Testis (tissue), 3 donors: ENCODE results near the gene ERBB4. TPM values are rescaled to one million over a fixed set of nuclear protein-coding genes. Genes with fewer than 3 reads are reported as not detected.

Experiments
- DNase-seq: peaks from one replicate; pipeline ENCODE4 v3.0.0-alpha.2; 2019
- H3K27ac ChIP-seq, 2 donors: fragments of 200-600 bp; sonication (generic); one replicate each; pipeline ENCODE4 v1.5.1; 2019
- H3K27me3 ChIP-seq: fragments of 200-600 bp; sonication (generic); one replicate; pipeline ENCODE4 v1.5.1; 2019
- H3K36me3 ChIP-seq: fragments of 200-600 bp; sonication (generic); one replicate; pipeline ENCODE4 v1.5.1; 2017; ENCODE audit warnings: low read depth; ENCODE audit errors: missing control alignments
- H3K4me1 ChIP-seq: fragments of 200-600 bp; sonication (generic); one replicate; pipeline ENCODE4 v1.5.1; 2019
- H3K4me3 ChIP-seq, 2 donors: fragments of 200-600 bp; sonication (generic); one replicate each; pipeline ENCODE4 v1.5.1; 2017 to 2019
- H3K9me3 ChIP-seq: fragments of 200-600 bp; sonication (generic); one replicate; pipeline ENCODE4 v1.5.1; 2017
- CTCF ChIP-seq, 3 experiments: fragments of 450-650 bp in 2 of 3; fragments of 200-600 bp in 1 of 3; sonication (generic) in 1 of 3; IDR thresholded peaks; one replicate each; pipeline ENCODE4 v1.5.1; 2016 to 2019; ENCODE audit warnings: antibody characterized with exemption in 3 of 3, mild to moderate bottlenecking in 2 of 3, moderate library complexity in 1 of 3
- POLR2A ChIP-seq: fragments of 450-650 bp; IDR thresholded peaks from one replicate; pipeline ENCODE4 v1.6.1; 2017; ENCODE audit warnings: antibody characterized with exemption, mild to moderate bottlenecking, moderate library complexity
- WGBS, 2 donors: methylation state at CpG; one replicate each; pipeline ENCODE4 v1.1.5; 2018; 5-methylcytosine and 5-hydroxymethylcytosine counted together
- intact Hi-C: fragments of 100-400 bp; cut with DNase I; formaldehyde crosslinking; loops from one replicate; pipeline ENCODE4 v1.15.1; 2023; ENCODE audit warnings: low total_unique reads
- polyA plus RNA-seq: library from polyadenylated mRNA; stranded (reverse); fragments of 350-450 nt; fragmentation: Illumina TruSeq; extraction: RNeasy Lipid Tissue Mini Kit (QIAGEN cat#74804); gene quantifications from one replicate; pipeline ENCODE4 v1.2.3, GENCODE V29; 2014; ENCODE audit warnings: low read depth, low replicate concordance; ENCODE audit not compliant: insufficient read depth
- total RNA-seq, 2 donors: library from RNA; depleted of rRNA; stranded (reverse); fragments of >200 nt; gene quantifications; one replicate each; pipeline ENCODE4 v1.2.3, GENCODE V29; 2016

Gene ERBB4
- total and polyA plus RNA-seq, 3 donors from 2014 or later: 6.1 to 62.7 (median 47.7) TPM

GRCh38 chr2:212534336-212534735, 4.3 kb downstream of the ERBB4 start:
- H3K4me1 ChIP-seq: no peaks in the 10 kb centered on the region
- TF ChIP-seq CTCF (IDR thresholded peaks at IDR 0.05) (no peak), POLR2A (no peak)
- intact Hi-C loops: no loop called here
- no peak for DNase-seq
- H3K27ac ChIP-seq: no peak overlapping the region
- H3K9me3 ChIP-seq: no peaks in the 10 kb centered on the region
- H3K4me3 ChIP-seq: no peak overlapping the region
- 68 to 77% methylated on average over 2 of the region's 2 CpGs for WGBS, 2 donors
- no peaks in the 10 kb centered on the region for H3K27me3 ChIP-seq
- H3K36me3 ChIP-seq: no peaks in the 10 kb centered on the region

GRCh38 chr2:212532585-212532984, 6.0 kb downstream of the ERBB4 start:
- Histone ChIP-seq H3K27ac (no peak overlapping the region), H3K9me3 (no peaks in the 10 kb centered on the region), H3K4me1 (no peaks in the 10 kb centered on the region), H3K4me3 (no peak overlapping the region), H3K36me3 (no peaks in the 10 kb centered on the region), H3K27me3 (no peaks in the 10 kb centered on the region)
- WGBS, 2 donors: 95 to 98% methylated on average over 2 of the region's 2 CpGs
- intact Hi-C loops: no loop called here
- TF ChIP-seq POLR2A: no peak
- TF ChIP-seq CTCF (IDR thresholded peaks at IDR 0.05): no peak
- no peak for DNase-seq

- H3K36me3 ChIP-seq: no peaks in the 10 kb centered on the region
- H3K27ac ChIP-seq: no peak overlapping the region
- no peak overlapping the region for H3K4me3 ChIP-seq
- intact Hi-C loops: no loop called here
- no peak for DNase-seq
- 79 to 82% methylated on average over 3 of the region's 3 CpGs for WGBS, 2 donors
- no peaks in the 10 kb centered on the region for H3K4me1 ChIP-seq
- TF ChIP-seq CTCF (IDR thresholded peaks at IDR 0.05) (no peak), POLR2A (no peak)
- H3K9me3 ChIP-seq: no peaks in the 10 kb centered on the region
- no peaks in the 10 kb centered on the region for H3K27me3 ChIP-seq
These were observed 6.5 kb downstream of the ERBB4 start for GRCh38 chr2:212532087-212532486.

GRCh38 chr2:212531499-212531898, 7.1 kb downstream of the ERBB4 start:
- WGBS, 2 donors: 93 to 97% methylated on average over 1 of the region's 1 CpG
- no peaks in the 10 kb centered on the region for H3K9me3 ChIP-seq
- H3K36me3 ChIP-seq: no peaks in the 10 kb centered on the region
- no peak overlapping the region for H3K4me3 ChIP-seq
- TF ChIP-seq CTCF (IDR thresholded peaks at IDR 0.05) (no peak), POLR2A (no peak)
- no peaks in the 10 kb centered on the region for H3K27me3 ChIP-seq
- H3K4me1 ChIP-seq: no peaks in the 10 kb centered on the region
- no peak for DNase-seq
- no peak overlapping the region for H3K27ac ChIP-seq
- intact Hi-C loops: no loop called here

- 76 to 79% methylated on average over 3 of the region's 3 CpGs for WGBS, 2 donors
- no peaks in the 10 kb centered on the region for H3K4me1 ChIP-seq
- H3K9me3 ChIP-seq: no peaks in the 10 kb centered on the region
- H3K27me3 ChIP-seq: no peaks in the 10 kb centered on the region
- intact Hi-C loops: no loop called here
- no peak for DNase-seq
- no peaks in the 10 kb centered on the region for H3K36me3 ChIP-seq
- TF ChIP-seq CTCF (IDR thresholded peaks at IDR 0.05) (no peak), POLR2A (no peak)
- H3K27ac ChIP-seq: no peak overlapping the region
- no peak overlapping the region for H3K4me3 ChIP-seq
These were observed 7.6 kb downstream of the ERBB4 start for GRCh38 chr2:212530991-212531390.
